ENCODE results near the gene TLE6.

DNA sequence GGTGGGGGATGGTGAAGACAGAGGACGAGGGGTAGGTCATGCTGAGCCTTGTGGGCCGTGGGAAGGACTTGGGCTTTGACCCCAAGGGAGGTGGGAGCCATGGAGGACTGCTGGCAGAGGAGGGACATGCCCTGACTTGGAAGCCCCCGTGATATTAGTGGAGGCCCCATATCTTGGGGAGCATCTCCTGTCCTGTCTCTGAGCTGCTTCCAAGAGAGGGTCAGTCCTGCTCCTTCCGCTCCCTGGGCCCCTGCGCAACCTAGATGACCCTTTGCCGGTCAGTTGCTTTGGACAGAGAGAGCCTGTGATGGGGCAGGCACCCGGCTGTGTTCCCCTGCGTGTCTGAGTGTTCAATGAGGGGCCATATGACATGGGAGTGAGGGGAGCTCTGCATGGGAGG lies 5.2 kb downstream of the TLE6 start:
- TF ChIP-seq, protein P1, sequence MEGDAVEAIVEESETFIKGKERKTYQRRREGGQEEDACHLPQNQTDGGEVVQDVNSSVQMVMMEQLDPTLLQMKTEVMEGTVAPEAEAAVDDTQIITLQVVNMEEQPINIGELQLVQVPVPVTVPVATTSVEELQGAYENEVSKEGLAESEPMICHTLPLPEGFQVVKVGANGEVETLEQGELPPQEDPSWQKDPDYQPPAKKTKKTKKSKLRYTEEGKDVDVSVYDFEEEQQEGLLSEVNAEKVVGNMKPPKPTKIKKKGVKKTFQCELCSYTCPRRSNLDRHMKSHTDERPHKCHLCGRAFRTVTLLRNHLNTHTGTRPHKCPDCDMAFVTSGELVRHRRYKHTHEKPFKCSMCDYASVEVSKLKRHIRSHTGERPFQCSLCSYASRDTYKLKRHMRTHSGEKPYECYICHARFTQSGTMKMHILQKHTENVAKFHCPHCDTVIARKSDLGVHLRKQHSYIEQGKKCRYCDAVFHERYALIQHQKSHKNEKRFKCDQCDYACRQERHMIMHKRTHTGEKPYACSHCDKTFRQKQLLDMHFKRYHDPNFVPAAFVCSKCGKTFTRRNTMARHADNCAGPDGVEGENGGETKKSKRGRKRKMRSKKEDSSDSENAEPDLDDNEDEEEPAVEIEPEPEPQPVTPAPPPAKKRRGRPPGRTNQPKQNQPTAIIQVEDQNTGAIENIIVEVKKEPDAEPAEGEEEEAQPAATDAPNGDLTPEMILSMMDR (IDR thresholded peaks at IDR 0.05; ENCODE audit: low read depth, low read length, poor library complexity, severe bottlenecking): no peak
- TF ChIP-seq EZH2phosphoT487 (IDR thresholded peaks at IDR 0.05; ENCODE audit: borderline replicate concordance, low read length): no peak
